NCI-H510A treated with DMSO at 0.1 percent for 48 hours (cell line): Measurements from ENCODE around the gene PLK4.
"Not testable (repeated sequence)": the region's sequence is repeated elsewhere in the genome, so short reads cannot be mapped to it uniquely, and the experiment has no call there.

Experiments used
- DNase-seq: peaks from one replicate; lab custom pipeline; 2025; lab: John Stamatoyannopoulos, UW

The PLK4 gene

DNA sequence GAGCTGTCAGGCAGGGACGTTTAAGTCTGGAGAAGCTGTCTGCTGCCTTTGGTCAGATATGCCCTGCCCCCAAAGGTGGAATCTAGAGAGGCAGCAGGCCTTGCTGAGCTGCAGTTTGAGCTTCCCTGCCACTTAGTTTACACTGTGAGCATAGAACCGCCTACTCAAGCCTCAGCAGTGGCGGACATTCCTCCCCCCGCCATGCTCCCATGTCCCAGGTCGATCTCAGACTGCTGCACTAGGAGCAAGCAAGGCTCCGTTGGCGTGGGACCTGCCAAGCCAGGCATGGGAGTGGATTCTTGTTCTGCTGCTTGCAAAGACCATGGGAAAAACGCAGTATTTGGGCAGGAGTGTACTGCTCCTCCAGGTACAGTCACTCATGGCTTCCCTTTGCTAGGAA, 24.3 kb downstream of the PLK4 start:
- DNase-seq, result no peak

DNA sequence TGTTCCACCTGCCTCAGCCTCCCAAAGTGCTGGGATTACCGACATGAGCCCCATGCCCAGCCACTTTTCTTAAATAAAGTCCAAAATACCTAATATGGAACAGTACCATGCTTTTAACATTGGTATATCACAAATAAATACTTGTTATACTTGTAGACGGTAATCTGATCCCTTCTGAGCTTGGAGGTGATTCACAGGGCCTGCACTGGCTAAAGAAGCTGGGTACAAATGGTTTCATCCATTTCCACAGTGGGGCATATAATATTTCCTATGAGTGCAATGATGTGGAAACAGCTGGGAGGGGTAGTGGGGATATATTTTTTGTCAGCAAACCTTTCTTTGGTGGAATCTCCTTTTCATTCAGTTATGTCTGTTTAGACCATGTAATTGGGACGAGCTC, 35.8 kb downstream of the PLK4 start:
- DNase-seq, result no peak

DNA sequence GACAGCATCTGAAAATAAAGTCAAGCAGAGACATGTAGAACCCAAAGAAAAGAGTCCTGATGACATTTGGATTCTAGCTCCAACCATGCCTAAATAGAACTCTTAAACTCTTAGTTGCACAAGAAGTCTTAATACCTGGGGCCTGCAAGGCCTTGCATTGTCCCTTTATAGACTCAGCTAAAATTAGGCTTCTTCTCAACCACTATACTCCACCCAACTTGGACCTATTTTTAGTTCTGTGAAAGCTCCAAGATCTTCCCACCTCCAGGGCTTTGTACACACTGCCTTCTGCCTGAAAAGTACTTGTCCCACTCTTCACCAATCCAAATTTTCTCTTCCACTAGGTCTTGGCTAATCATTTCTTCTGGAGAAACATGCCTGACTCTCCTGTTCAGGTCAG, 36.5 kb downstream of the PLK4 start:
- DNase-seq, result no peak

DNA sequence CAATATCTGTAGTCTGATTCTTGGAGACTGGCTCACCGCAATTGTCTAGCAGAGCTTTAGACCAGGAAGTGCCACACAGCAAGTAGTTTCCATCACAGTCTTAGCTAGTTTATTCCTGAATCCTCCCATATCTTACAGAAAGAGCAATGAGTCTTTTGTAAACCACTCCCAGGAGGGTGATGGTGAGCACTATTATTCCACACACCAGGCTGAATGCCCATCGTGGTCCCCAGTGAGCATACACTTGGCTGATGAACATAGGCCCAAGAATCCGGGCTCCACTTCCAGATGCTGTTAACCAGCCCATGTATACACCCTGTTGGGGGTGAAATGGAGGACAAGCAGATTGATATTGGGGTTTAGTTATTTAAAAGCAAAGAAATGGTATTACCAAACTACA, 39.8 kb downstream of the PLK4 start:
- DNase-seq, result no peak

DNA sequence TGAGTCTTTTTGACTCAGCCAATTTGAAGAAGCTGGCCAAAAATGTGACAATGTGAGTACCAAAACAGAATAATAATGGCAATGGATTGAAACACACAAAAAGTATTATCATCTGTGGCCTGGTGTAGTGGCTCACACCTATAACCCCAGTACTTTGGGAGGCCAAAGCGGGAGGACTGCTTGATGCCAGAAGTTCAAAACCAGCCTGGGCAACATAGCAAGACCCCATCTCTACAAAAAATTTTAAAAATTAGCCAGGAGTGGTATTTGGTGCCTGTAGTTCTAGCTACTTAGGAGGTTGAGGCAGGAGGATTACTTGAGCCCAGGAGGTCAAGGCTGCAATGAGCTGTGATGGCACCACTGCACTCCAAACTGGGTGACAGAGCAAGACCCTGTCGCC, 41.5 kb downstream of the PLK4 start:
- DNase-seq, result no peak

DNA sequence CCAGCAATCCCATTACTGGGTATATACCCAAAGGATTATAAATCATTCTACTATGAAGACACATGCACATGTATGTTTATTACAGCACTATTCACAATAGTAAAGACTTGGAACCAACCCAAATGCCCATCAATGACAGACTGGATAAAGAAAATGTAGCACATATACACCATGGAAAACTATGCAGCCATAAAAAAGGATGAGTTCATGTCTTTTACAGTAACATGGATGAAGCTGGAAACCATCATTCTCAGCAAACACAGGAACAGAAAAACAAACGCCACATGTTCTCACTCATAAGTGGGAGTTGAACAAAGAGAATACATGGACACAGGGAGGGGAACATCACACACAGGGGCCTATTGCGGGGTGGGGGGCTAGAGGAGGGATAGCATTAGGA, 45.0 kb downstream of the PLK4 start:
- not testable (repeated sequence) for DNase-seq

DNA sequence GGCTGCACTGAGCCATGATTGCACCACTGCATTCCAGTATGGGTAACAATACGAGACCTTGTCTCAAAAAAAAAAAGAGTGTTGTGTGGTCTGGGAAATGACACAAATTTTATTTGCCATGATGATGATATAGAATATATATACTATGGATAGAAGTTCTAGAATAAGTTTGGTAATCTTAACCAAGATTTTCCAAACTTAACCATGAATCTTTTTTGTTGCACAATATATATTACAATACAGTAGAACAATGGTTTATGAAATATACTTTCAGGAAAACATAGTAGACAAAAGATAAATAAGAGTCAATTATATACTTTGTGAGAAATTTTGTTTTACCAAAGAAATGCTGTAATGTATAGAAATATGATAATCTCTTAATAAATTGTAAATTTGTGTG, 49.5 kb downstream of the PLK4 start:
- no peak for DNase-seq

DNA sequence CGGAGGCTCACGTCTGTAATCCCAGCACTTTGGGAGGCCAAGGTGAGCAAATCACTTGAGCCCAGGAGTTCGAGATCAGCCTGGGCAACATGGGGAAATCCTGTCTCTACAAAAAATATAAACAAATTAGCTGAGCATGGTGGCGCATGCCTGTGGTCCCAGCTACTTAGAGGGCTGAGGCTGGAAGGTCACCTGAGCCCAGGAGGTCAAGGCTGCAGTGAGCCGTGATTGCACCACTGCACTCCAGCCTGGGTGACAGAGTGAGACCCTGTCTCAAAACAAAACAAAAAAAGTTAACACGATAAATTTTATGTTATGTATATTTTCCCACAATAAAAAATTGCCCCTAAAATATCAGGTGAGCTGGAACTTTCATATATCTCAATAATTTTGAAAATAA, 51.1 kb downstream of the PLK4 start:
- not testable (repeated sequence) for DNase-seq

DNA sequence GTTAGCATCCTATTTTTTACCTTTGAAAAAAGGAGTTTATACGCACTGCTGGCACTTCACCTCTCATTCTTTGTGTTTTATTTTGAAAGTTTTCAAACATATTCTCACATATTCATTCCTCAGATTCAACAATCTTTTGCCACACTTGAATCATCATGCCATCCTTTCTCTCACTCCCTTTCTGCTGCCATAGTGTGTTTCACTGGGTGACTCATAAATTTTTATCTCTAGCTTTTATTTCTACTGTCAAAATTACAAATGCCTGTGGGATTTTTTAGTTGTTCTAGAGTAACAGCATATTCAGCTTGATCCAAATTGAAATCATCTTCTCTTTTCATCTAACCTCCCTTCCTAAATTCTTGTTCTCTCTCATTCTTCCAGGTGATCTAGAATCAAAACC, 56.3 kb downstream of the PLK4 start:
- DNase-seq, result no peak
